Measurements from ENCODE around the gene SERINC2.
"Not testable (repeated sequence)": the region's sequence is repeated elsewhere in the genome, so short reads cannot be mapped to it uniquely, and the experiment has no call there.

SERINC2 gene

GRCh38 chr1:31471452-31472313 is 58.7 kb downstream of the SERINC2 start:
- not testable (repeated sequence) for DNase-seq (ENCODE audit: low read depth)

GRCh38 chr1:31472314-31472651 is 59.3 kb downstream of the SERINC2 start:
- DNase-seq (ENCODE audit: low read depth), result not testable (repeated sequence)

GRCh38 chr1:31472673-31473072 is 59.7 kb downstream of the SERINC2 start:
- not testable (repeated sequence) for DNase-seq (ENCODE audit: low read depth)

GRCh38 chr1:31473508-31473907 is 60.5 kb downstream of the SERINC2 start:
- DNase-seq (ENCODE audit: low read depth), result not testable (repeated sequence)

GRCh38 chr1:31474567-31474966 is 61.6 kb downstream of the SERINC2 start:
- DNase-seq (ENCODE audit: low read depth), result not testable (repeated sequence)

GRCh38 chr1:31476891-31477846 is 64.2 kb downstream of the SERINC2 start:
- no peak for DNase-seq (ENCODE audit: low read depth)

- no peak for DNase-seq (ENCODE audit: low read depth)
Measured at GRCh38 chr1:31478167-31478566, 65.2 kb downstream of the SERINC2 start.

- DNase-seq (ENCODE audit: low read depth), result no peak
Measured at GRCh38 chr1:31479811-31480210, 66.8 kb downstream of the SERINC2 start.

GRCh38 chr1:31480426-31480825 is 67.4 kb downstream of the SERINC2 start:
- not testable (repeated sequence) for DNase-seq (ENCODE audit: low read depth)

GRCh38 chr1:31482482-31483011 is 69.5 kb downstream of the SERINC2 start:
- DNase-seq (ENCODE audit: low read depth), result no peak

- DNase-seq (ENCODE audit: low read depth), result no peak
Measured at GRCh38 chr1:31483012-31483946, 70.3 kb downstream of the SERINC2 start.
